GM19468 (cell line): ENCODE data around the gene H2AZ2.
"Not testable (repeated sequence)": the region's sequence is repeated elsewhere in the genome, so short reads cannot be mapped to it uniquely, and the experiment has no call there.

Source experiments
- ATAC-seq: cut with Tn5 transposase; IDR thresholded peaks from one replicate; pipeline ENCODE4 v1.9.1; 2021; ENCODE audit warnings: mild to moderate bottlenecking, moderate library complexity, moderate number of reproducible peaks; ENCODE audit not compliant: unreplicated experiment; ENCODE audit errors: extremely low read depth

H2AZ2 gene

DNA sequence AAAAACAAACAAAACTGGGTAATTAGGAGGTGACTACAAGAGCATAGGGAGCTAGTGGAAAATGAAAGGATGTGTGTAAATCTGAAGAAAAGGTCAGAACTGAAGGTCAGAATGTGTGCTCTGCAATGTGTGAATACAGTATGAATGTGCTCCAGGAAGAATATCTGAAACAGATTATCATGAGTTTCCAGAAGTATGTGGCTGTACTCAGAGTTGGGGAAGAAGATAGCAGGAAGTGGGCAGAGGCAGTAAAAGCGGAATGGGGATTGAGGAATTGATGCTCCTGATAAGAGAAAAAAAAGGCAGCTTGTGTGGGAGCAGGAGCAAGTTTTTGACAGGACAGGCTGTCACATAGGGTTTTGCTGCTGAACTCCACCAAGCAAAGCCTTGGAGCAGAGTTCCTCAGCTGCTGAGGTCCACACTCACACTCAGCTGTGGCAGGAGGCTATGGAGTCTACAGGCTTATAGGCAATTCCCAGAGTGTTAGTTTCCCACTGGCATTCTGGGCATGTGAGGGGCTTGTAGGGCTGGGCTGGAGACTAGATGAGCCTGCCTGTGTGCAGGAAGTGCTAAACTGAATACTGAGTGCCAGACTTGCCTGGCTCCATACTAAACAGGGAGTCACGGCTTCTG, 22.9 kb downstream of the H2AZ2 start:
- ATAC-seq, result no peak

DNA sequence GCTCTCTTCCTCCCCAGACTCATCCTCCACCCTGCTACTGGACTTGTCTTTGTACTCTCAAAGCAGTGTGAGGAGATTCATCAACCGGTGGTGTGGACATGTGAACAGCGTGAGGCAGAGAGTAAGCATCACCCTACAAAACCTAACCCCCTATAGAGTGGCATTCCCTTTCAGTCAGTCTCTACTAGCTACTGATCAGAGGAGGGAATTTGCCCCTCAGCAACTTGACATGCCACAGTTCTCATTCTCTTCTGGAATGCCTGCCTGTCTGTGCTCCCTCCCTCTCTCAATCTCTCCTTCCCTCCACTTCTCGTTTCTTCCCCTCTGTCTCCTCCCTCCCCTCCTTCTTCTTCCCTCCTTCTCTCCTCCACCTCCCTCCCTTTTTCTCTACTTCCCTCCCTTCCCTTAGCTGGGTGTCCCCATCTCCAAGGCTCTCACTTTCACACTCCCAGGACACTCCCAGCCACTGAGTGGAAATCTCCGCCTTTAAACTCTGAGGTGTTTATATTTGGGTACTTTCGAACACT, 24.6 kb downstream of the H2AZ2 start:
- ATAC-seq, result no peak

DNA sequence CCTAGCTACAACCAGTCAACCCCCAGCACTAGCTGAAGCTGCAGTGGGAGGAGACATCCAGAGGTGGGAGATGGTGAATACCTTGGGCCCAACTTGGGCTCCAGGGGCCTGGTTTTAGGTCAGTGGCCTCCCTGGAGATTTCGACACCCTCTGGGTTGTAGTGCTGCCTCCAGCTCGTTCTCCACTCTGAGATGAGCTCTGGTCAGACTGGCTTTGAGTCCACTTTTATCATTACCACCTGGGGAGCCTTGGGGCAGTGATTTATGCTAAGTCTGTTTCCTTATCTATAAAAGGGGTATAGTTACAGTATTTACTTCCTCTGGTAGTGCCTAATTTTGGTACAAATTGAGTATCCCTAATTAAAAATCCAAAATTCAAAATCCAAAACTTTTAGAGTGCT, 28.6 kb downstream of the H2AZ2 start:
- no peak for ATAC-seq

DNA sequence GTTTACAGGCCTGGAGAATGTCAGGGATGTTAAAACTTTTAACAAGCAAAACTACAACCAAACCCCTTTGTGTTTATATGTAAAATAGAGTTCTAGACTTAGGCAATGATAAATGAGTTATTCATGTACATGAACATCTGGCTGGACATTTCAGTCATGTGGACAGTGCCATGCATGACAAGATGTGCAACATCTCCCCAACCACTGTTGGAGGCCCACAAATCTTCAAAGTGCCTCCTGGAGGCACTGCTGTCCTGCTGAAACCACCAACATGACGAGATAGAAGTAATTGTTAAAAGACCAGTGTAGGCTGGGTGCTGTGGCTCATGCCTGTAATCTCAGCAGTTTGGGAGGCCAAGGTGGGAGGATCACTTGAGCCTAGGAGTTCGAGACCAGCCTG, 33.0 kb downstream of the H2AZ2 start:
- ATAC-seq, result no peak

DNA sequence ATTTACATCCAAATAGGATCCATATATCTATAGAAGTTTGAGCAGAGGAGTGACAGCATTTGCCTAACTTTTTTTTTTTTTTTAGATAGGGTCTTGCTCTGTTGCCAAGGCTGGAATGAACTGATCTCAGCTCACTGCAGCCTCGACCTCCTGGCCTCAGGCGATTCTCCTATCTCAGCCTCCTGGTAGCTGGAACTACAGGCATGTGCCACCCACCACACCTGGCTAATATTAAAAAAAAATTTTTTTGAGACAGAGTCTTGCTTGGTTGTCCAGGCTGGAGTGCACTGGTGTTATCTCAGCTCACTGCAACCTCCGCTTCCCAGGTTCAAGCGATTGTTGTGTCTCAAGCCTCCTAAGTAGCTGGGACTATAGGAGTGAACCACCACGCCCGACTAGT, 36.3 kb downstream of the H2AZ2 start:
- ATAC-seq, result no peak

DNA sequence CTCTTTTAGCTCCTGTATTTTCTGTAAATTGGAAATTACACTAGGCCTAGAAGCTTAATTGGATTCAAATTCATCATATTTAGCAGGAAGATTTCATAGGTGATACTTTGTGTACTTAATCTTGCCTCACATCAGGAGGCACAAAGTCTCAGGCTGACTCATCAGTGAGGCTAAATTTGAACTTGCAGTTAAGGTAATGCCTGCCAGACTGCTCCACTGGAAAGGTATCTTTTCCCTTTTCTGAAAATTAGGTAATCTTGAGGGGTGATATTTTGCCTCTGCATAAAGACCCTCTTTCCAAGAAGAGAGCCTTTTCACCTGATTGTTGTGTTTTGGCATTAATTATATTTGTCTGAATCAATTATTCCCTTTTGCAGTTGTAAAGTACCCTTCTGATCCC, 36.8 kb downstream of the H2AZ2 start:
- ATAC-seq, result no peak

- no peak for ATAC-seq
Measured at GRCh38 chr7:44808914-44809393, 38.9 kb downstream of the H2AZ2 start.

DNA sequence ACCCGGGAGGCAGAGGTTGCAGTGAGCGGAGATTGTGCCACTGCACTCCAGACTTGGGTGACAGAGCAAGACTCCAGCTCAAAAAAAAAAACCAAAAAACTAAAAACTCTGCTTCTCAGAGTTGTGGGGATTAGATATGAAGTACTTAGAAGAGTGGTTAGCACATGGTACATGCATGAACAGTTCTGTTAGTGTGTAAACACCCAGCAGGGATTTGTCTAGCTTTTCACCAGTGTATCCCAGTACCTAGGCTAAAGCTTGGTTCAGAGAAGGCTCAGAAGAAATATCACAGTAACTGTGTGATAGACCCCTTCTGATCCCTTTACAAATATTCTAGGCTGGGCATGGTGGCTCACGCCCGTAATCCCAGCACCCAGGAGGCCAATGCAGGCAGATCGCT, 41.9 kb downstream of the H2AZ2 start:
- no peak for ATAC-seq

DNA sequence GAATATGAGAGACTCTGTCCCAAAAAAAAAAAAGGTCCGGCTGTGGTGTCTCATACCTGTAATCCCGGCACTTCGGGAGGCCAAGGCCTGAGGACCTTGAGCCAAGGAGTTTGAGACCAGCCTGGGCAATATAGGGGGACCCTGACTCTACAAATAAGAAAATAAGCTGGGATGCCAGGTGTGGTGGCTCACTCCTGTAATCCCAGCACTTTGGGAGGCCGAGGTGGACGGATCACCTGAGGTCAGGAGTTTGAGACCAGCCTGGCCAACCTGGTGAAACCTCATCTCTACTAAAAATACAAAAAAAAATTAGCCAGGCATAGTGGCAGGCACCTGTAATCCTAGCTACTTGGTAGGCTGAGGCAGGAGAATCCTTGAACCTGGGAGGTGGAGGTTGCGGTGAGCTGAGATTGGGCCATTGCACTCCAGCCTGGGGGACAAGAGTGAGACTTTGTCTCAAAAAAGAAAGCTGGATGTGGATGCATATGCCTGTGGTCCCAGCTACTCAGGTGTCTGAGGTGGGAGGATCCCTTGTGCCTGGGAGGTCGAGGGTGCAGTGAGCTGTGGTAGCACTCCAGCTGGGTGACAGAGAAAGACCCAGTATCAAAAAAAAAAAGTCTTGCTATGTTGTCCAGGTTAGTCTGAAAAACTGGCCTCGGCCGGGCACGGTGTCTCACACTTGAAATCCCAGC, 43.9 kb downstream of the H2AZ2 start:
- ATAC-seq, result not testable (repeated sequence)

GRCh38 chr7:44802418-44803025, 45.4 kb downstream of the H2AZ2 start:
- no peak for ATAC-seq

GRCh38 chr7:44801890-44802289, 46.0 kb downstream of the H2AZ2 start:
- no peak for ATAC-seq

DNA sequence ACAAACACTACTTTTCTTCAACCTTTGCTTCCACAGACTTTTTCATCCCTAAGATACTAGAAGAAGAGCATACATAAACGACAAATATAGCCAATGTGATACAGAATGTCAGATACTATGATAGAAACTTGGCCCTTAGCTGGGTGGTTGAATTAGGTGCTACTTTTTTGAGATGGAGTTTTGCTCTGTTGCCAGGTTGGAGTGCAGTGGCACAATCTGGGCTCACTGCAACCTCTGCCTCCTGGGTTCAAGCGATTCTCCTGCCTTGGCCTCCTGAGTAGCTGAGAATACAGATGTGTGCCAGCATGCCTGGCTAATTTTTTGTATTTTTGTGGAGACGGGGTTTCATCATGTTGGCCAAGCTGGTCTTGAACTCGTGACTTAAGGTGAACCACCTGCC, 47.9 kb downstream of the H2AZ2 start:
- no peak for ATAC-seq

GRCh38 chr7:44798649-44799305, 49.1 kb downstream of the H2AZ2 start:
- no peak for ATAC-seq

DNA sequence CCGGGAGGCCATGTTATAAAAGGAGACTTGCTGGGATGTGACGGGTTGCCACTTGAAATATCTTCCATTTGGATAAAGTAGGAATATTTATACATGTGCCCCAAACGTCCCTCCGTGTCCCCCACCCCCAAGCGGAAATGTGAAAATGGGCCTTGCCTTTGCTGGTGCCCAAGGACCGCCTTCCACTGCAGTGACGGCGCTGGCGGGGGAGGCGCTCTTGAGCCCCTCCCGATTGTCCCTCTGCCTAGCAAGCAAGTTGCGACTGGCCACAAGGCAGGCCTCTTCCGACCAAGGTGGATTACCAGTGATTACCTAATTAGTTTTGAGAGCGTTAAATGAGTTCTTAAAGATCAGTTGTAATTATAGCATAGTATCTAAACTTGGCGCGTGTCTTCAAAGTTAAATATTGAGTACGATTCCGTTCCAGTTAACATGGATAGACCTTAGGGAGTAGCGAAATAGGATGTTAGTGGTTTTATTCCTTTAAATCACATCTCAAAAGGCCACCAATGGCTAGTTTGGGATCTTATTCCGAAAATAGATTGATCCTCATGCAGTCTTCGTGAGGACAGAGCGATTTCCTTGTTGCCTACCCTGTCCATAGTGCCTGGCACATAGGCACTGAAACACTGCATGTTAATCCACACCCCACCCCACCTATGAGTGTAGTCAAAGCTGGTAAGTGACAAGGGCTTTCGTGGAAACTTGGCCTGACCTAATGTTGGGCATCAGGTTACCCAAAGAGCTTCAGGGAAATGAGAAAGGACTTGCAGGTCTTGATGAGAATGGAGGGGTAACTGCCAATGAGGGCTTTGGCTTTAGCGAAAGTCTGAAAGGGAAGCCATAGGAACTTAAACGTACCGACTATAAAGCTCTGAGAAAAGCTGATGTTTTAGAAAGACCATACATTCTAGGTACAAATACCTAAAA, 50.3 kb downstream of the H2AZ2 start:
- ATAC-seq, result no peak

DNA sequence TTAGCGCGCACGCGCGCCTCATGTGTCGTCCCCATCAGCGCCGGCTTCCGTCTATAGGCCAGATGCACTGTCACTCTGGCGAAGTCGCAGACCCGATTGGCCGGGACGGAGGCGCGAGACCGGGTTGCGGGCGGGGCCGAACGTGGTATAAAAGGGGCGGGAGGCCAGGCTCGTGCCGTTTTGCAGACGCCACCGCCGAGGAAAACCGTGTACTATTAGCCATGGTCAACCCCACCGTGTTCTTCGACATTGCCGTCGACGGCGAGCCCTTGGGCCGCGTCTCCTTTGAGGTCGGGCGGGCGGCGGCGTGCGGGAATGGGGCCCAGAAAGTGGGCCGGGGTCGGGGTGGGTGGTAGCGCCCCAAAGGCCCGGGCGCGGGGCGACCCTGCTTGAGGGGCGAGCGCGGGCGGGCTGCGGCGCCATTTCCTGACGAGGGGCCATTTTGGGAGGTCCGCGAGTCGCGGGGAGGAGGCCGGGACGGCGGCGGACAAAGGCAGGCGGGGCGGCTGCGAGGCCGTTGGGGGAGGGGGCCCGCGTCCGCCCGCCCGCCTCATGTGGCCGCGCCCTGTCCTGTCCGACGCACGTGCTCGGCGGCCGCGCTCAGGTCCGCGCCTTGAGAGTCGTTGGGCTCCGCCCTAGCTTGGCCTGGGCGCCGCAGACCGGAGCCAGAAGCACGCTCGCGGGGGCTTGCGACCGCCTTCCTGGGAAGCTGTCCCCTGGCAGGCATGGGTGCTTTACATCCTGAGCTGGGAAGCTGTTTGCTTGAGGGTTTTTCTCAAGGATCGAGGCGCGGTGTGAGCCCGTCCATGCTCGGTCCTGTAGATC, 51.2 kb downstream of the H2AZ2 start, which contains the start of gene PPIA:
Gene PPIA, plus strand, starts transcription at position 178 of the 825 bp plus-strand sequence. Its CDS starts 44 bp downstream, at position 222.
- ATAC-seq, result peak; percentile 84

DNA sequence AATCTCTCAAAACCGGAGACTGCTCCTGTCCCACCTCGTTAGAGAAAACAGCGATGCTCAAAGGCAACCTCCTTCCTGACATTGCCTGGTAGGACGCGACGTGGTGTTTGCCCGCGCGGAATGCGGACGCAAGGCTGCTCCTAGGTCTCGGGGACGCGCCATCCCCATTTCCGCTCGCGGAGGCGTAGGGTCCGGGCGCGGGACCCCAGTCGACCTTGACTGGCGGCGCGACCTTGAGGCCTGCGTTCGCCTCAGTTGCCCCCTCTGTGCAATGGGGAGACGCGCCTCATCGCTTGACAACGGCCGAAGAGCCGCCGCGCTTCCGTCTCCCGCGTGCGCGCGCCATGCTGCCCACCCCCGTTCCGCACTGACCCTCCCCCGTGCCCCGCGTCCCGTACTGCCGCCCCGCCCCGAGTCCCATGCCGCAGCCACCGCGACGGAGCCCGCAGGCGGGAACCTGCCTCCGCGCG, 51.8 kb downstream of the H2AZ2 start:
- ATAC-seq, result no peak

- ATAC-seq, result no peak
Measured at GRCh38 chr7:44794331-44794730, 53.6 kb downstream of the H2AZ2 start.

DNA sequence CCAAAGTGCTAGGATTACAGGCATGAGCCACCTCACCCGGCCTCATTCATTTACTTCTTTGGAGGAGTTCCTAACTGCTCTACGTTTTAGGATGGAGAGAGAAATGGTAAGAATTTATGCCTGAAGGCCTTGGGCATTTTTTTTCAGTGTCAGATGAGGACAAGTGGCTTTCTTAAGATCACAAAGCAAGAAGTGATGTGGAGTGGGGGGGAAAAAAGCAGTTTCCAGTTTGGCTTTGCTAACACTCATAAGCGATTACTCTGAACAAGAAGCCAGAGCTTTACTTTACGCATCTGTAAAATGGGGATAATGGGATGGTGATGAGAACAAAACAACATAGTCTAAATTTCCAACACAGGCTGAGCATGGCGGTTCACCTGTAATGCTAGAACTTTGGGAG, 54.0 kb downstream of the H2AZ2 start:
- ATAC-seq, result no peak
